Skeletal muscle tissue (tissue), 4 donors: ENCODE measurements around the gene NUFIP2. TPM values are rescaled to one million over a fixed set of nuclear protein-coding genes. Genes with fewer than 3 reads are reported as not detected.
"Not testable (repeated sequence)": the region's sequence is repeated elsewhere in the genome, so short reads cannot be mapped to it uniquely, and the experiment has no call there.

Experiments
- H3K27ac ChIP-seq: one replicate; pipeline ENCODE4 v1.7.0; 2013; ENCODE audit warnings: mild to moderate bottlenecking, low read depth, low read length, inconsistent platforms
- H3K27me3 ChIP-seq, 3 donors: one replicate each; pipeline ENCODE4 v1.7.0; 2013; ENCODE audit warnings: low read length in 3 of 3; ENCODE audit not compliant: control insufficient read depth in 3 of 3, insufficient read depth in 3 of 3
- H3K36me3 ChIP-seq, 3 donors: one replicate each; pipeline ENCODE4 v1.7.0; 2013; ENCODE audit warnings: low read length in 3 of 3; ENCODE audit not compliant: control insufficient read depth in 3 of 3, insufficient read depth in 3 of 3
- H3K4me1 ChIP-seq, 3 donors: one replicate each; pipeline ENCODE4 v1.7.0; 2013; ENCODE audit warnings: low read length in 3 of 3, mild to moderate bottlenecking in 3 of 3; ENCODE audit not compliant: control insufficient read depth in 3 of 3, insufficient read depth in 3 of 3
- H3K4me3 ChIP-seq, 3 donors: one replicate each; pipeline ENCODE4 v1.7.0; 2013; ENCODE audit warnings: low read length in 3 of 3
- H3K9ac ChIP-seq, 3 donors: one replicate each; pipeline ENCODE4 v1.7.0; 2013; ENCODE audit warnings: low read length in 3 of 3, mild to moderate bottlenecking in 3 of 3, moderate library complexity in 2 of 3, low read depth in 1 of 3
- H3K9me3 ChIP-seq, 3 donors: one replicate each; pipeline ENCODE4 v1.7.0; 2013; ENCODE audit warnings: low read length in 3 of 3; ENCODE audit not compliant: control insufficient read depth in 3 of 3
- total RNA-seq: library from RNA; depleted of rRNA; stranded (reverse); fragments of >200 nt; gene quantifications from one replicate; pipeline ENCODE4 v1.2.3, GENCODE V29; 2014
- donor health status: Osteomylitis.

The NUFIP2 gene
- total RNA-seq, 1 donor from 2014 or later, result 30.3 TPM

DNA sequence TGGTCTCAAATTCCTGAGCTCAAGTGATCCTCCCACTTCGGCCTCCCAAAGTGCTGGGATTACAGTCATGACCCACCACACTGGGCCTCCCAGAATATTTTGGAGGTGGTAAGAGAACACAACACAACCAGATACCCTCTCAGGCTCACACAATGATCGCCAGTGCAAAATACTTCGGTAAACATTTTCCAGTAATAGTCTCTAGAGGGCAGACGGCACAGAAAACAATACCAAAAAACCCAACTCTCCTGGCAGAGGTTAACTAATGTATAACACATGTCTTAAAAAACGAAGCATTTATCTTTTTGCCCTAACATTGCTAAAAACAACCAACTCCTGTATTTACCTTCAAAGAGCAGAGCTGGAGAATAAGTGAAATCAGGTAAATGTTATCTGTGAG is 10.5 kb downstream of the NUFIP2 start:
- no peaks in the 10 kb centered on the region for H3K9me3 ChIP-seq
- H3K4me1 ChIP-seq, result peaks cover under 1 to 13% (median 10%) of the 10 kb centered on the region in 3 donors
- no peak overlapping the region for H3K27ac ChIP-seq
- peaks cover 21 to 36% (median 30%) of the 10 kb centered on the region in 3 donors for H3K36me3 ChIP-seq
- H3K4me3 ChIP-seq, result no peak overlapping the region
- H3K27me3 ChIP-seq, result no peaks in the 10 kb centered on the region
- no peak overlapping the region for H3K9ac ChIP-seq

DNA sequence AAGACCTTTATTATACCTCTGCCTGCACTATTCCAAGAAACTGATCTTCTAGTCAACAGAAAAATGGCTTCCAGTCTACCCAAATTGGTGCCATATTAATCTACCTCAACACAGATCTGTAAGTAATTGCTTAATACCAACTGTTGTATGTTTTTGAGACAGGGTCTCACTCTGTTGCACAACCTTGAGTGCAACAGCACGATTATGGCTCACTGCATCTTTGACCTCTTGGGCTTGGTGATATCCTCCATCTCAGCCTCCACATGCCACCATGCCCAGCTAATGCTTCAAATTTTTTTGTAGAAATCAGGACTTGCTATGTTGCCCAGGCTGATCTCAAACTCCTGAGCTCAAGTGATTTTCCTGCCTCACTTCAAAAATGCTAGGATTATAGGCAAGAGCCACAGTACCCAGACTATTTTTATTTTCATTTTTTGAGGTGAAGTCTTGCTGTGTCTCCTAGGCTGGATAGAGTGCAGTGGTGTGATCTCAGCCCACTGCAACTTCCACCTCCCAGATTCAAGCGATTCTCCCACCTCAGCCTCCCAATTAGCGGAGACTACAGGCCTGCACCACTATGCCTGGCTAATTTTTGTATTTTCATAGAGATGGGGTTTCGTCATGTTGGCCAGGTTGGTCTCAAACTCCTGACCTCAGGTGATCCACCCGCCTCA is 14.4 kb downstream of the NUFIP2 start:
- H3K4me3 ChIP-seq, result no peak overlapping the region
- H3K36me3 ChIP-seq, result peaks cover 14 to 20% (median 15%) of the 10 kb centered on the region in 3 donors
- H3K9ac ChIP-seq, result no peak overlapping the region
- H3K27ac ChIP-seq, result no peak overlapping the region
- no peaks in the 10 kb centered on the region for H3K27me3 ChIP-seq
- H3K9me3 ChIP-seq, result no peaks in the 10 kb centered on the region
- peaks cover 2 to 12% (median 11%) of the 10 kb centered on the region in 3 donors for H3K4me1 ChIP-seq

- Histone ChIP-seq H3K4me1 (peaks cover 2 to 13% (median 7%) of the 10 kb centered on the region in 3 donors), H3K27ac (no peak overlapping the region), H3K4me3 (no peak overlapping the region), H3K9ac (no peak overlapping the region), H3K9me3 (no peaks in the 10 kb centered on the region), H3K36me3 (peaks cover 9 to 16% (median 15%) of the 10 kb centered on the region in 3 donors), H3K27me3 (no peaks in the 10 kb centered on the region)
Measured at GRCh38 chr17:29278692-29279091, 15.3 kb downstream of the NUFIP2 start.

DNA sequence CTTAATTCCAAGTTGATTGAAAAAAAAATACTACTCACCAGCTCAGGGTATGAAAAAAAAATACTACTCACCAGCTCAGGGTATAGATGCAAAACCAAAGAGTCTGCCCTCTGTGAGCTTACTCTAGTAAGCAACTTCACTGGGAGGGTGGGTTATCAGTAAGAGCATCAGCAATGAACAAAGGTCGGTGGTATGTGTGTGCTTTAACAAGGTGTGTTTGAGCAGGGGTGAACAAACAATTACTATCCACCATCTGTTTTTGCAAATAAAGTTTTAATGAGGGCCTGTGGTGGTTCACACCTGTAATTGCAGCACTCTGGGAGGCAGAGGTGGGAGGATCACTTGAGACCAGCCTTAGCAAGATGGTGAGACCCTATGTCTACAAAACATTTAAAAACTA is 20.0 kb downstream of the NUFIP2 start:
- peaks cover 2 to 8% (median 2%) of the 10 kb centered on the region in 3 donors for H3K4me1 ChIP-seq
- H3K4me3 ChIP-seq, result no peak overlapping the region
- no peak overlapping the region for H3K27ac ChIP-seq
- peaks cover 0 to 5% (median 3%) of the 10 kb centered on the region in 3 donors for H3K36me3 ChIP-seq
- no peaks in the 10 kb centered on the region for H3K27me3 ChIP-seq
- H3K9ac ChIP-seq, result no peak overlapping the region
- no peaks in the 10 kb centered on the region for H3K9me3 ChIP-seq

GRCh38 chr17:29271980-29272379 is 22.0 kb downstream of the NUFIP2 start:
- not testable (repeated sequence) for H3K4me1 ChIP-seq, H3K36me3 ChIP-seq, H3K9me3 ChIP-seq, H3K27me3 ChIP-seq, H3K9ac ChIP-seq, H3K4me3 ChIP-seq, H3K27ac ChIP-seq

GRCh38 chr17:29263916-29264315 is 30.0 kb downstream of the NUFIP2 start:
- Histone ChIP-seq H3K36me3 (peaks cover 6 to 19% (median 14%) of the 10 kb centered on the region in 3 donors), H3K4me3 (no peak overlapping the region), H3K9ac (no peak overlapping the region)

GRCh38 chr17:29257756-29258155 is 36.2 kb downstream of the NUFIP2 start:
- peaks cover 0 to 13% (median 3%) of the 10 kb centered on the region in 3 donors for H3K36me3 ChIP-seq
- no peak overlapping the region for H3K9ac ChIP-seq

More at GRCh38 chr17:29263916-29264315, 30.0 kb downstream of the NUFIP2 start:
- H3K27me3 ChIP-seq, result no peaks in the 10 kb centered on the region
- H3K4me1 ChIP-seq, result no peaks in the 10 kb centered on the region
- H3K27ac ChIP-seq, result no peak overlapping the region
- no peaks in the 10 kb centered on the region for H3K9me3 ChIP-seq

GRCh38 chr17:29256735-29257466 is 37.0 kb downstream of the NUFIP2 start:
- no peaks in the 10 kb centered on the region for H3K9me3 ChIP-seq
- H3K9ac ChIP-seq, result no peak overlapping the region
- peaks cover 0 to 10% (median 0%) of the 10 kb centered on the region in 3 donors for H3K36me3 ChIP-seq
- H3K4me1 ChIP-seq, result peaks cover 2 to 11% (median 4%) of the 10 kb centered on the region in 3 donors
- no peak overlapping the region for H3K27ac ChIP-seq
- no peaks in the 10 kb centered on the region for H3K27me3 ChIP-seq
- no peak overlapping the region for H3K4me3 ChIP-seq

More at GRCh38 chr17:29257756-29258155, 36.2 kb downstream of the NUFIP2 start:
- H3K27ac ChIP-seq, result no peak overlapping the region
- no peak overlapping the region for H3K4me3 ChIP-seq
- no peaks in the 10 kb centered on the region for H3K27me3 ChIP-seq
- H3K4me1 ChIP-seq, result peaks cover 2 to 11% (median 4%) of the 10 kb centered on the region in 3 donors
- H3K9me3 ChIP-seq, result no peaks in the 10 kb centered on the region

DNA sequence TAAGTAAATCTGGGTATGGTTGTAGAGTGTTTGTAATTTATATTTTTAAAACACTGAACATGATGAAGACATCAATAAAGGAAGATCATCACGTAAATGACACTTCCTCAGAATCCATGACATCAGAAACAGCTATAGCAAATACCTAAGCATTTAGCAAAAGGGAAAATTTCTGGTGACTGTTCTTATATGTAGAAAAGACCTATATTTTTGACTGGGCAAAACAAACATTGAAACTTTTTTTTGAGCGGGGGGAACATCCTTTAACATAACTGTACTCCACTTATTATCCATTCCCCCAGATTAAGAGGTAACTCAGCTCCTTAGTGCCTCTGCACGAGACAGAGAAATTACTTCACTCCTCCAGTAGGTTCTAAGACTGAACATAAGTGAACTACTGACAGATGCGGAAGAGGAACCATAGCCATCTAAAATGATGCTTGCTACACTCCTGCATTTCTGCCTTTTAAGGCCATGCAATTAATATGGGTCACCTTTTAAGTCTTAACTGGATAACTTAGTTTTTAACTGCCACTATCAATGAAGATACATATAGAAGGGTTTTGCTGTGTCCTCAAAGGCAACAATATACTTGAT is 37.9 kb downstream of the NUFIP2 start:
- no peaks in the 10 kb centered on the region for H3K9me3 ChIP-seq
- no peak overlapping the region for H3K27ac ChIP-seq
- peaks cover 2 to 11% (median 4%) of the 10 kb centered on the region in 3 donors for H3K4me1 ChIP-seq
- H3K27me3 ChIP-seq, result no peaks in the 10 kb centered on the region
- H3K4me3 ChIP-seq, result no peak overlapping the region
- H3K9ac ChIP-seq, result no peak overlapping the region
- peaks cover 0 to 6% (median 0%) of the 10 kb centered on the region in 3 donors for H3K36me3 ChIP-seq

GRCh38 chr17:29253037-29253436 is 40.9 kb downstream of the NUFIP2 start:
- no peaks in the 10 kb centered on the region for H3K27me3 ChIP-seq
- no peak overlapping the region for H3K9ac ChIP-seq
- H3K27ac ChIP-seq, result no peak overlapping the region
- H3K36me3 ChIP-seq, result no peaks in the 10 kb centered on the region
- peaks cover 2 to 10% (median 4%) of the 10 kb centered on the region in 3 donors for H3K4me1 ChIP-seq
- H3K4me3 ChIP-seq, result no peak overlapping the region
- no peaks in the 10 kb centered on the region for H3K9me3 ChIP-seq
